ENCODE data around the gene CATSPER4. TPM values are rescaled to one million over a fixed set of nuclear protein-coding genes. Genes with fewer than 3 reads are reported as not detected.

The CATSPER4 gene
- polyA plus RNA-seq, 1 donor from 2014 or later: not detected

DNA sequence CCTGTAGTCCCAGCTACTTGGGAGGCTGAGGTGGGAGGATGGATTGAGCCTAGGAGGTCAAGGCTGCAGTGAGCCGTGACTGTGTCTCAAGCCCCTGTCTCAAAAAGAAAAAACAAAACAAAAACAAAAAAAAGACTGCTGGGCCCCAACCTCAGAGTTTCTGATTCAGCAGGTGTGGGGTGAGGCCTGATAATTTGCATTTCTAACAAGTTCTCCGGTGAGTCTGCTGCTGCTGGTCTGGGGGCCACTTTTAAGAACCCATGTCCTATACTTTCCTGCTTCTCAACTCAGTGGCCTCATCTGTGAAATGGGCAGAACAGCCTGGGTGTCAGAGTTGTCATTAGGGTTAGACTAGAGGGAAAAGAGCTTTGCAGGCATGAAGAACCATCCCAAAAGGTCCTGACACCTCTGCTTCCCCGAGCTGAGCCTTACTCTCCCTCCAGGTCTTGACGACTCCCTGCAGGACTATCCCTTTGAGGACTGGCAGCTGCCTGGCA lies 10.3 kb upstream of the CATSPER4 start:
- no peaks in the 10 kb centered on the region for H3K36me3 ChIP-seq (ENCODE audit: insufficient read depth, low read length)
- H3K9me3 ChIP-seq (ENCODE audit: low read length): no peaks in the 10 kb centered on the region
- H3K79me2 ChIP-seq (replicated peaks; ENCODE audit: insufficient read depth, low read length): no peaks in the 10 kb centered on the region
- no peaks in the 10 kb centered on the region for H3F3A ChIP-seq (ENCODE audit: insufficient read depth, low read length, poor library complexity, severe bottlenecking)
- no peak overlapping the region for H3K27ac ChIP-seq (ENCODE audit: low read length)
- no peaks in the 10 kb centered on the region for H4K20me1 ChIP-seq (ENCODE audit: insufficient read depth)
- no peak overlapping the region for H3K9ac ChIP-seq (ENCODE audit: low read length)
- no peak overlapping the region for H3K4me3 ChIP-seq (ENCODE audit: low read length)
- no peaks in the 10 kb centered on the region for H3K9me2 ChIP-seq (ENCODE audit: insufficient read depth, low read length)
- no peaks in the 10 kb centered on the region for H3K27me3 ChIP-seq (ENCODE audit: insufficient read depth, low read depth, low read length)
- TF ChIP-seq SMC3 (conservative IDR thresholded peaks at IDR 0.05; ENCODE audit: poor library complexity) (no peak), TAF1 (IDR thresholded peaks at IDR 0.05; ENCODE audit: low read depth) (no peak), RAD21 (conservative IDR thresholded peaks at IDR 0.05) (no peak), EZH2 (IDR thresholded peaks at IDR 0.05; ENCODE audit: borderline replicate concordance, insufficient read depth, low read length, poor library complexity, severe bottlenecking) (no peak), MXI1 (conservative IDR thresholded peaks at IDR 0.05; ENCODE audit: poor library complexity, severe bottlenecking) (no peak), POLR2AphosphoS5 (IDR thresholded peaks at IDR 0.05) (no peak), EP300 (conservative IDR thresholded peaks at IDR 0.05; ENCODE audit: poor library complexity, severe bottlenecking) (no peak)
- TF ChIP-seq, protein P1, sequence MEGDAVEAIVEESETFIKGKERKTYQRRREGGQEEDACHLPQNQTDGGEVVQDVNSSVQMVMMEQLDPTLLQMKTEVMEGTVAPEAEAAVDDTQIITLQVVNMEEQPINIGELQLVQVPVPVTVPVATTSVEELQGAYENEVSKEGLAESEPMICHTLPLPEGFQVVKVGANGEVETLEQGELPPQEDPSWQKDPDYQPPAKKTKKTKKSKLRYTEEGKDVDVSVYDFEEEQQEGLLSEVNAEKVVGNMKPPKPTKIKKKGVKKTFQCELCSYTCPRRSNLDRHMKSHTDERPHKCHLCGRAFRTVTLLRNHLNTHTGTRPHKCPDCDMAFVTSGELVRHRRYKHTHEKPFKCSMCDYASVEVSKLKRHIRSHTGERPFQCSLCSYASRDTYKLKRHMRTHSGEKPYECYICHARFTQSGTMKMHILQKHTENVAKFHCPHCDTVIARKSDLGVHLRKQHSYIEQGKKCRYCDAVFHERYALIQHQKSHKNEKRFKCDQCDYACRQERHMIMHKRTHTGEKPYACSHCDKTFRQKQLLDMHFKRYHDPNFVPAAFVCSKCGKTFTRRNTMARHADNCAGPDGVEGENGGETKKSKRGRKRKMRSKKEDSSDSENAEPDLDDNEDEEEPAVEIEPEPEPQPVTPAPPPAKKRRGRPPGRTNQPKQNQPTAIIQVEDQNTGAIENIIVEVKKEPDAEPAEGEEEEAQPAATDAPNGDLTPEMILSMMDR (IDR thresholded peaks at IDR 0.05; ENCODE audit: poor library complexity, severe bottlenecking): no peak
- TF ChIP-seq, protein P2, sequence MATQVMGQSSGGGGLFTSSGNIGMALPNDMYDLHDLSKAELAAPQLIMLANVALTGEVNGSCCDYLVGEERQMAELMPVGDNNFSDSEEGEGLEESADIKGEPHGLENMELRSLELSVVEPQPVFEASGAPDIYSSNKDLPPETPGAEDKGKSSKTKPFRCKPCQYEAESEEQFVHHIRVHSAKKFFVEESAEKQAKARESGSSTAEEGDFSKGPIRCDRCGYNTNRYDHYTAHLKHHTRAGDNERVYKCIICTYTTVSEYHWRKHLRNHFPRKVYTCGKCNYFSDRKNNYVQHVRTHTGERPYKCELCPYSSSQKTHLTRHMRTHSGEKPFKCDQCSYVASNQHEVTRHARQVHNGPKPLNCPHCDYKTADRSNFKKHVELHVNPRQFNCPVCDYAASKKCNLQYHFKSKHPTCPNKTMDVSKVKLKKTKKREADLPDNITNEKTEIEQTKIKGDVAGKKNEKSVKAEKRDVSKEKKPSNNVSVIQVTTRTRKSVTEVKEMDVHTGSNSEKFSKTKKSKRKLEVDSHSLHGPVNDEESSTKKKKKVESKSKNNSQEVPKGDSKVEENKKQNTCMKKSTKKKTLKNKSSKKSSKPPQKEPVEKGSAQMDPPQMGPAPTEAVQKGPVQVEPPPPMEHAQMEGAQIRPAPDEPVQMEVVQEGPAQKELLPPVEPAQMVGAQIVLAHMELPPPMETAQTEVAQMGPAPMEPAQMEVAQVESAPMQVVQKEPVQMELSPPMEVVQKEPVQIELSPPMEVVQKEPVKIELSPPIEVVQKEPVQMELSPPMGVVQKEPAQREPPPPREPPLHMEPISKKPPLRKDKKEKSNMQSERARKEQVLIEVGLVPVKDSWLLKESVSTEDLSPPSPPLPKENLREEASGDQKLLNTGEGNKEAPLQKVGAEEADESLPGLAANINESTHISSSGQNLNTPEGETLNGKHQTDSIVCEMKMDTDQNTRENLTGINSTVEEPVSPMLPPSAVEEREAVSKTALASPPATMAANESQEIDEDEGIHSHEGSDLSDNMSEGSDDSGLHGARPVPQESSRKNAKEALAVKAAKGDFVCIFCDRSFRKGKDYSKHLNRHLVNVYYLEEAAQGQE (IDR thresholded peaks at IDR 0.05; ENCODE audit: borderline replicate concordance): no peak
- H2AFZ ChIP-seq (ENCODE audit: low read depth, low read length): no peak overlapping the region
- H3K4me2 ChIP-seq (ENCODE audit: low read length): no peak overlapping the region

DNA sequence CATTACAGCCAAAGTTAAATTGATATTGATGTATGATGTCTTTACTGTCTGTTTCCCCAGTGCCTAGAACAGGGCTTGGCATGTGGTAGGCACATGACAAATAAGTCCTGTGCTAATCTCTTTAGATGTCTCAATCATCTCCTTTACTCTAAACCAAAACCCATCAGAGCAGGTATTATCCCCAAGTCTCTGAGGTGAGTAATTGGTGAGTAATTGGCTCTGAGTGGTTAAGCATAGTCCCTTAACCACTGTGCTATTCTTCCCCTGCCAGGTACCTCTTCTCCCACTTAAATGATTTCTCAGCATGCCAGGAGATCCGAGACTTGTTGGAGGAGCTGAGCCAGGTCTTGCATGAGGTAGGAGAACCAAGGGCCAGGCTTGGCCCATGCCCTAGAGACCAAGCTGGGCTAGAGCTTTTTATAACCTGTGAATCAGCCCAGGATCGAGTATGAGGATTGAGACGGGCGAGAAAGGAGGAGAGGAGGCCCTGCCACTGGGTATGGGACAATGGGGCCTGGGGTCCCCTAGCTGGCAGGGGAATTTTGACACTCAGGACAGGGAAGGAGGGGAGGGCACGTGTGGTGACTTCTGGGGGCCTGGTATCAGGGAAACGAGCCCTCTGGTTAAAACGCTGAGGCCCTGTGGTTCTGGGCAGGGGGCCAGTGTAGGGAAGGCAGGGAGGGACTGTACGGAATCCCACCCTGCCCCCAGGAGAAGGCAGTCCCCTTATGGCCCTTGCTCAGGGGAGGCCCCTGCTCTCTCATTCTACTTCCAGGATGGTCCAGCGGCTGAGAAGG lies 8.6 kb upstream of the CATSPER4 start:
- Histone ChIP-seq H2AFZ (ENCODE audit: low read depth, low read length) (no peak overlapping the region), H3K9me3 (ENCODE audit: low read length) (no peaks in the 10 kb centered on the region)
- TF ChIP-seq, protein P2 (IDR thresholded peaks at IDR 0.05; ENCODE audit: borderline replicate concordance): no peak
- TF ChIP-seq POLR2AphosphoS5 (IDR thresholded peaks at IDR 0.05) (no peak), EZH2 (IDR thresholded peaks at IDR 0.05; ENCODE audit: borderline replicate concordance, insufficient read depth, low read length, poor library complexity, severe bottlenecking) (no peak), TAF1 (IDR thresholded peaks at IDR 0.05; ENCODE audit: low read depth) (no peak), RAD21 (conservative IDR thresholded peaks at IDR 0.05) (no peak), SMC3 (conservative IDR thresholded peaks at IDR 0.05; ENCODE audit: poor library complexity) (no peak), MXI1 (conservative IDR thresholded peaks at IDR 0.05; ENCODE audit: poor library complexity, severe bottlenecking) (no peak), EP300 (conservative IDR thresholded peaks at IDR 0.05; ENCODE audit: poor library complexity, severe bottlenecking) (no peak)
- TF ChIP-seq, protein P1 (IDR thresholded peaks at IDR 0.05; ENCODE audit: poor library complexity, severe bottlenecking): no peak

More for the DNA sequence above, 8.6 kb upstream of the CATSPER4 start:
- Histone ChIP-seq H3K9me2 (ENCODE audit: insufficient read depth, low read length) (no peaks in the 10 kb centered on the region), H3K79me2 (replicated peaks; ENCODE audit: insufficient read depth, low read length) (no peaks in the 10 kb centered on the region), H3K27ac (ENCODE audit: low read length) (no peak overlapping the region), H3K4me2 (ENCODE audit: low read length) (no peak overlapping the region), H3K9ac (ENCODE audit: low read length) (no peak overlapping the region), H3F3A (ENCODE audit: insufficient read depth, low read length, poor library complexity, severe bottlenecking) (no peaks in the 10 kb centered on the region), H3K36me3 (ENCODE audit: insufficient read depth, low read length) (no peaks in the 10 kb centered on the region), H4K20me1 (ENCODE audit: insufficient read depth) (no peaks in the 10 kb centered on the region), H3K27me3 (ENCODE audit: insufficient read depth, low read depth, low read length) (no peaks in the 10 kb centered on the region), H3K4me3 (ENCODE audit: low read length) (no peak overlapping the region)

Data from neural cell (in vitro differentiated cells).